Mucosa of descending colon (tissue), 3 donors: ENCODE measurements around the gene TCL1A. TPM values are rescaled to one million over a fixed set of nuclear protein-coding genes. Genes with fewer than 3 reads are reported as not detected.

Source experiments
- ATAC-seq: fragments of 200-7000 bp; cut with Tn5 transposase; one replicate; pipeline ENCODE4 v1.9.1; 2020; ENCODE audit warnings: mild to moderate bottlenecking, moderate library complexity
- DNase-seq, 3 donors: peaks; one replicate each; pipeline ENCODE4 v3.0.0-alpha.2; 2020
- H3K36me3 ChIP-seq: fragments of 200-600 bp; one replicate; pipeline ENCODE4 v1.8.0; 2021; ENCODE audit warnings: low read depth, mild to moderate bottlenecking
- H3K4me1 ChIP-seq: fragments of 200-600 bp; one replicate; pipeline ENCODE4 v1.8.0; 2021; ENCODE audit warnings: low read depth, mild to moderate bottlenecking
- H3K4me3 ChIP-seq: fragments of 200-600 bp; one replicate; pipeline ENCODE4 v1.8.0; 2021; ENCODE audit warnings: mild to moderate bottlenecking
- H3K9me3 ChIP-seq: fragments of 200-600 bp; one replicate; pipeline ENCODE4 v1.8.0; 2021; ENCODE audit warnings: mild to moderate bottlenecking
- CTCF ChIP-seq: fragments of 200-600 bp; IDR thresholded peaks from one replicate; pipeline ENCODE4 v1.8.0; 2022; ENCODE audit warnings: antibody characterized with exemption, mild to moderate bottlenecking
- intact Hi-C, 2 donors: fragments of 100-400 bp; cut with DNase I in 1 of 2; cut with micrococcal nuclease in 1 of 2; formaldehyde crosslinking; loops; one replicate each; pipeline versions ENCODE4 v1.11.0 to v1.11.1; 2022; cut with DNase I, micrococcal nuclease
- total RNA-seq, 3 donors: library from RNA; stranded (reverse); fragmentation: NEBNext Ultra II Directional in 2 of 3; extraction: Animal tissue kit (Norgen Biotek cat#: 25700) in 2 of 3; gene quantifications; one replicate each; pipeline versions ENCODE4 v1.2.1 to v1.2.4, GENCODE V29; 2021 to 2023
- donor health status: DM: no; HTN: no; CAD: no; lungs with moderate emphysema.
- donor health status: DM: no; HTN: no; CAD: no.
- donor health status: DM: no; HTN: yes; CAD: no.

Gene TCL1A
- total RNA-seq, 3 donors from 2014 or later, result 0.31 TPM; not detected in 2

GRCh38 chr14:95663226-95663797 is 50.6 kb downstream of the TCL1A start:
- DNase-seq, result no peak
- H3K36me3 ChIP-seq, result no peaks in the 10 kb centered on the region
- no peak overlapping the region for H3K4me3 ChIP-seq
- H3K9me3 ChIP-seq, result no peaks in the 10 kb centered on the region
- no peak for TF ChIP-seq CTCF
- no peaks in the 10 kb centered on the region for H3K4me1 ChIP-seq
- no peak for ATAC-seq
- intact Hi-C loops, result no loop called here

- ATAC-seq (peak; percentile 6), DNase-seq (no peak)
- intact Hi-C loops, result no loop called here
Observed at GRCh38 chr14:95662376-95663186, 51.3 kb downstream of the TCL1A start.

GRCh38 chr14:95660651-95661515 is 53.0 kb downstream of the TCL1A start:
- DNase-seq (no peak), ATAC-seq (no peak)
- no peak for TF ChIP-seq CTCF
- Histone ChIP-seq H3K4me3 (no peak overlapping the region), H3K4me1 (no peaks in the 10 kb centered on the region), H3K36me3 (no peaks in the 10 kb centered on the region), H3K9me3 (no peaks in the 10 kb centered on the region)
- intact Hi-C loops, result no loop called here

More at GRCh38 chr14:95662376-95663186, 51.3 kb downstream of the TCL1A start:
- Histone ChIP-seq H3K4me1 (no peaks in the 10 kb centered on the region), H3K4me3 (no peak overlapping the region), H3K9me3 (no peaks in the 10 kb centered on the region), H3K36me3 (no peaks in the 10 kb centered on the region)
- TF ChIP-seq CTCF, result no peak

GRCh38 chr14:95659990-95660385 is 53.9 kb downstream of the TCL1A start:
- H3K9me3 ChIP-seq, result no peaks in the 10 kb centered on the region
- intact Hi-C loops, result no loop called here
- ATAC-seq (no peak), DNase-seq (no peak)
- no peak for TF ChIP-seq CTCF
- H3K4me1 ChIP-seq, result no peaks in the 10 kb centered on the region
- no peaks in the 10 kb centered on the region for H3K36me3 ChIP-seq
- no peak overlapping the region for H3K4me3 ChIP-seq

Other genes with a start within 250 kb of the TCL1A start
- 10 to 100 TPM; 13.8 to 16.4 (median 13.9) TPM for gene SYNE3, start 197.5 kb downstream of the TCL1A start, total RNA-seq
- 10 to 100 TPM; 43.9 to 45.8 (median 45.4) TPM for gene GLRX5, start 179.1 kb downstream of the TCL1A start, total RNA-seq
- gene TCL1B, start 27.7 kb downstream of the TCL1A start, total RNA-seq, result not detected
- gene TUNAR, start 162.7 kb upstream of the TCL1A start, total RNA-seq, result not detected